Measurements from ENCODE around the gene ABCC4.
A peak's percentile ranks its signal among the peaks of the same experiment; 100 is the strongest.
"Not testable (repeated sequence)": the region's sequence is repeated elsewhere in the genome, so short reads cannot be mapped to it uniquely, and the experiment has no call there.

The ABCC4 gene

DNA sequence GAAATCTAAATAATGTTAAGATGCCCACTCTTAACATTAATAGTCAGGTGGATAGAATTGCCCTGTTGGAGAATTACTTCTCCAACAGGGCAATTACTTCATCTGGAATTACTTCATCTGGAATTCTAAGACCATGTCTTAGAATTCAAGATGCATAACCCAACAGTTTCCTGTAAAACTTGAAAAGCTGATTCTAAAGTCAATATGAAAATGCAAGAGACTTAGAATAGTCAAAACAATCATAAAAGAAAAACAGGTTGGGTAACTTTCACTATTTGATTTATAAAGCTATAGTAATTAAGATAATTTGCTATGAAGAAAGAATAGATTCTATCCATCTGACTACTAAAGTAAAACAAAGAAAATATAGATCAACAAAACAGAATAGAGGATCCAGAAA lies 75.2 kb downstream of the ABCC4 start:
- FAIRE-seq = no peak

DNA sequence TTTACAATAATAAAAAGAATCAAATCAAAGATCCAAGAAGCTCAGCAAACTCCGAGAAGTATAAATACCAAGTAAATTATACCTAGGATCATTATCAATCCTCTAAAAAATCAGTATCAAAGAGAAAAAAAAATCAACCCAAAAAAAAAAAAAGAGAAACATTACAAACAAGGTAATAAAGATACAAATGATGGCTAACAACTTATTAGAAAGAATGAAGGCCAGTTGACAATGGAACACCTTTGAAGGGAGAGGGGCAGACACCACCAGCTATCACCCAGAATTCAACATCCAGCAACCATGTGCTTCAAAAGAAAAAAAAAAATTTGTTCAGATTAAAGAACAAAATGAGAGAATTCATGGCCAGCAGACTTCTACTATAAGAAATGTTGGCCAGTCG lies 77.2 kb downstream of the ABCC4 start:
- no peak for FAIRE-seq

DNA sequence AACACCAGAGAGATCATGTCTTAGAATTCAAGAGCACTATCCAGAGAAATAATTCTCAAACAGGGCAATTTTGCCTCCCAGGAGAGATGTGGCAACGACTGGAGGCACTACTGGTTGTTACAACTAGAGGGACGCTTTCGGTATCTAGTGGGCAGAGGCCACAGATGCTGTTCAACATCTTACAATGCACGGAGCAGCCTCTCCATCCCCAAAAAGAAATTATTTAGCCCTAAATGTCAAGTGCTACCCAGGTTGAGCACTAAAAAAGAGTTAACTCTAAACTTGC lies 78.6 kb downstream of the ABCC4 start:
- no peak for FAIRE-seq

DNA sequence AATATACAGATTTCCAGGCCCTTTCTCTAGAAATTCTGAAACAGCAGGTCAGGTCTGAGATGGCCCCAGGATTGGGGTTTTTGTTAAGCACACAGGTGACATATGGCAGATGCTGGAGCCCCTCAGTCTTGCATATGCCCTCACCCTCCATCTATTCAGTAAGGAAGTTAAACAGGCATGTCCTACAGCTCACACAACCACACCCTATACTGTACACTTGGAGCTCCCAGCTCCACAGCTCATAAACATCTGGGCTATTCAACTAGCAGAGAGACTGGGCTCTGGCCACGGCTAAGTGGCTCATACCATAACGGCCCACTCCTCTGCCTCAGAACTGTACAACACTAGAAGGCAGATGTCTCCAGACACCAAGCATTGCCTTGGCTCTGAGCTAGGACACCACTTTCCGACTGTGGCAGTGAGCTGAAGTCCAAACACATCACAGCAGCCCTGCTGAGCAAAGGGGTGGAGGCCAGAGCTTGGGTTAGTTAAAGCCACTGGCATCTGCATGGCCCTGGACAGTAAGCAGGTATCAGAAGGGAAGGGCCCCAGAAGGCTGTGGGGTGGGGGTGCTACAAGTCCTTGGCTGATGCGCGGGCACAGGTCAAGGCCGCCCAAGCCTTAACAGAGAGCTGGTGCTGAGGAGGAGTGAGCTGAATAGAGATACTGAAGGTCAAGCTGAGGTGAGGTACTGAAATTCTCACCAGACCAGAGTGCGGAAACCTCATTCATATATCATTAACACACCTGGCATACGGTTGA lies 79.1 kb downstream of the ABCC4 start:
- no peak for FAIRE-seq

DNA sequence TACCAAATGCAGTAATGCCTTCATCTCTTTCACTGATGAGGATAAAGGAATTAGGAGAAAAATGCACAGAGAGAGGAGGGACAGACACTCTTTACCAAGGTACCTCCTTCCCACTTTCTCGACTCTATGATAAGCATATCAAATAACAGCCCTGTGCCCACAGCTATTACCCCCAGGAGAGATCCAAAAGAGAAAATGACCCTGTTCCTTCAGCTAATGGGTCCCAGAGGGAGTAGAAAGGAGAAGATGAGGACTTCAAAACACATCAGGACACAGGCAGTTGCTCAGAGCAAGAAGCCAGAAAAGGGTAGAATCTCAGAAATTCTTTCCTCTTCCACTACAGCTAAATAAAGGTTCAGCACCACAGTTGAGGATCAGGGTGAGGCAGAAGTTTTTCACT lies 80.6 kb downstream of the ABCC4 start:
- no peak for FAIRE-seq

DNA sequence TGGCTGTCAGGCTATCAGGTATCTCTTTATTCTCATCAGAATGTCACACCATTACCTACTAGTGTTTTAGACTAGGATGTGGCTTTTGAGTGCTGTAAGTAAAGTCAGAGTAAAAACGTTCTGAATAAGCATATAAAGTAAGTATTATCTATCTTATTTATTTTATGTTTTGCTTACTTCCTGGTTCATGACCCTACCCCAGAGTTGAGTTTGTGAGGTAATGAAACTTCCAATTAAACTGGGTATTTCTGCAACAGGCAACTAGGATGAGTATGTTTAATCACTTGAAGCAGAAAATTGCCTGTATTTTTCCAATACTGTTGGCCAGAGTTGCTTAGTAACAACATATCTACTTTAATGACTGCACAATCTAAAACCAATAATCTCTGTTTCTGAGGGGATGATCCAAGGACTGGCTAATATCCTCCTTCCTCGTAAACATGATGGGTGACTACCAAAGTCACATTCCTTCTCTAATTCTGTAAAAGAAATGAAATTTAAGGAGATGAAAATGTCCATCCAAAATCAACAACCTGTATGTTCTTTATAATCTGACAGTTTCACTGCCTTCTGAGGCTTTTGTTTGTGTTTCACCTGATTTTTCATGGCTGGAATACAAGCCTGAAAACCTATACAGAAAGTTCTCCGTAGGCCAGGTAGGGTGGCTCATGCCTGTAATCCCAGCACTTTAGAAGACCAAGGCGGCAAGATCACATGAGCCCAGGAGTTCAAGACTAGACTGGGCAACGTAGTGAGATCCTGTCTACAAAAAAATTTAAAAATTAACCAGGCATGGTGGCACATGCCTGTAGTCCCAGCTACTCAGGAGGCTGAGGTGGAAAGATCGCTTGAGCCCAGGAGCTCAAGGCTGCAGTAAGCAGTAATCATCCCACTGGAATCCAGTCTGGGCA lies 83.1 kb downstream of the ABCC4 start:
- FAIRE-seq = peak; percentile 90

DNA sequence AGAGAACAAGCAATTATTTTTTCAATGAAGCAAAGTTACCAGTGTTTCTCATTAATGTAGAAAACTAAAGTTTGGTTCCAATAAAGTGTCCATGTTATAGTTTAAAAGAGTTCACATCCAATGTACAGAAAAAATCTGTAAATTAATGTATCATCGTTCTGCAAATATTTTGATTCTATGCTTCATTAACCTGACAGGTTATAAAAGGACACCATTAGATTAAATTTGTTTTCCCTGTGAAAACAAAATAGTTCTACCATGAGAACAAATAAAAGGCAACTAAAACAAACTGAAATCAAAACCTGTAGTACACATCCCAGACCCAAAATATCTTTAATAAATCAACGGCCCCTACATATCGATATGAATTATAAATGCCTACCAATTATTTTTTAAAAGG lies 85.1 kb downstream of the ABCC4 start:
- FAIRE-seq = peak; percentile 82

DNA sequence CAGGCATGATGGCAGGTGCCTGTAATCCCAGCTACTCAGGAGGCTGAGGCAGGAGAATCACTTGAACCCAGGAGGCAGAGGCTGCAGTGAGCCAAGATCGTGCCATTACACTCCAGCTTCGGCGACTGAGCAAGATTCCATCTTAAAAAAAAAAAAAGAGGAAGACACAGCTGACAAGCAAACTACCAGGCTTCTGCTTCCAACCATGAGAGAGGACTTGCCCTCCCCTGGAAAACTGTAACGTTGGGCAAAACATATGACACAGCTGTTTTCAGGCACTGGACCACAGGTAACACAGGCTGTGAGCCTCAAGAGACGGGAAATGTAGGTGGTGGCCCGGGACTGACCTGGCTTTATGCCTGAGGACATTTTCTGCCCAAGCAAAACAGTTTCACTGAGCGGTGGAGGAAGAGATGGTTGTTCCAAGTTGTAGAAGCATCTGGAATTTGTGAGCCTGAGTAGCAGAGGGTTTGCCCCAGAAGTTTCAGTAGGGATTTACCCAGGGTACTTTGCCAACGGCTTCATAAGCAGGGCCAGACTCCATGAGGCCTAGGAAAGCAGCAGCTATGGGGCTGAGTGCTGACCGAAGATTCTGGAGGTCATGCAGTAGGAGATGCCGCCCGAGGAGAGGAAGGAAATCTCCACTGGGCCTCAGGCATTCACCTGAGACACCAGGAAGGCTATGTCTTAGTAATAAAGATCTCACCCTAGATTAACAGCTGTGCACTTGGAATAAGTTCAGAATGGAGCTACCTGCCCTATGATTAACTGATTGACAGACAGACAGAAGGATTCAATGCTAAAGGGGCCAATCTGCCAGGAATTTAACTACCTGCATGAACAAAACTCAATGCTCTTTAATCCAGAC lies 88.0 kb downstream of the ABCC4 start:
- FAIRE-seq = no peak

DNA sequence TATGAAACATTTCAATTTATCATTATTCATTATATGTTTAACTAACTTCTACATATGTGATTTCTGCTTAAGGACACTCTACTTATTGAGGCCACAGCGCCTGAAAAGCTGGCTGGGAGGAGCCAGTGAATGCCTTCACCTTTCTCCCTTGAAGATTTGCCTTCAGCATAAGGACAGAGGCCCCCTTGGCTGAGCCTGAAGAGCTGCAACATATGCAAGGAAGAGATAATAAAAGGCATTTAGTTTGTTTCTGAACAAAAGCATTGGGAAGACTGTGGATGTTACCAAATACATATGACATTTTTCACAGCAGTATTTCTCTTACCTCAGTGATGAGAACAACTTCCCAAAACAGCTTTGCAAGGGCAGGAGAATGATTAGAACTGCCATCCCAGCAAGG lies 92.1 kb downstream of the ABCC4 start:
- no peak for FAIRE-seq

DNA sequence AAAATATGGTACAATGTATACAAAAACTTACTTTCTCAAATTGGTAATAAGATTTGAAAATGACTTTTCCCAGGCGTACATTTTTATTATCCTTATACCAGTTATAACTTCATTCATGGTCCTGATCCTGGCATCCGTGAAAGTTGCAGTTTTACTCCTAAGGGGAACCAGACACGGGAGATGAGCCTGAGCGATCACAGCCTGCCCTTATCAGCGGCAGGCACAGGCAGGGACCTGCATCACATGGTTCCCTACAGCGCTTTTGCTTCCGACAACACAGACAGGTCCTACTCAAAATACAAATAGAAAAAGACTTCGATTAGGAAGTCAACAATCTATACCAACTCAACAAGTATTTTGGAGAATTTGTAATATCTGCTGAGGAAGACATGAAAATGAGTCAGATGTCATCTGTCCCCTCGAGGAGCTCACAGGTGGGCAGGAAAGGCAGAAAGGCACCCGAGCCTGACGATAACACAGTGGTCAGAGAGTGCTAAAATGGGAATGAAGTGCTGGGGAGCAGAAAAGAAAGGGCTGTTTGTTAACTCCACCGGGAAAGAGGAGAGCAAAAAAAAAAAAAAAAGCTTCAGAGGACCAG lies 93.4 kb downstream of the ABCC4 start:
- no peak for FAIRE-seq

DNA sequence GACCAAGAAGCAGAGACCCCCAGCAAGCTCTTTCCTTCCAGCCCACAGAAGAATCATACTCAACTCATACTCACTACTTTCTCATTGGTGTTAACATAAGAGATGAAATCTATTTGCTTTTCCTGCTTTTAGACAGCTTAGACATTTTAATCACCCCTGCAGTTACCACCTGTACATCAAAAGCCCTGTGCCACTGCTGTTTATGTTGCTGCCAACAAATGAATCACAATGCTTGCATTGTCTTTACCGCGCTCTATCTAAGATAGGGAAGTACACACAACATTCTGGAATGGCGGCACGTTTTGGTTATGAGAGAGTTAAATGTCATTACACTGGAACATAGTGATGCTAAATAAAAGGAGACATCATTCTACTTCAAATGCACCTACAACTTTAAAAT lies 95.1 kb downstream of the ABCC4 start:
- FAIRE-seq = no peak

DNA sequence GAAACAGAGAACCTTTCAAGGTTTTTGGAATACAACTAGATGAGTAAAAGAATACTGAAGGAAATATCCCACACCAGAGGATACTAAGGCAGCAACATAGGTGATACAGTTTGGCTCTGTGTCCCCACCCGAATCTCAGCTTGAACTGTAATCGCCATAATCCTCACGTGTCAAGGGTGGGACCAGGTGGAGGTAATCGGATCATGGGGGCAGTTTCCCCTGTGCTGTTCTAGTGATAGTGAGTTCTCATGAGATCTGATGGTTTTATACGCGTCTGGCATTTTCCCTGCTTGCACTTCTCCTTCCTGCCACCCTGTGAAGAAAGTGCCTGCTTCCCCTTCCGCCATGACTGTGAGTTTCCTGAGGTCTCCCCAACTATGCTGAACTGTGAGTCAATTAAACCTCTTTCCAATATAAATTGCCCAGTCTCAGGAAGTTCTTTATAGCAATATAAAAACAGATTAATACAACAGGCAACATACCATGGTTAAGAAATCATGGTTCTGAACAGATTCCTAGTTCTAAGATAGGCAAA lies 97.0 kb downstream of the ABCC4 start:
- FAIRE-seq = no peak

DNA sequence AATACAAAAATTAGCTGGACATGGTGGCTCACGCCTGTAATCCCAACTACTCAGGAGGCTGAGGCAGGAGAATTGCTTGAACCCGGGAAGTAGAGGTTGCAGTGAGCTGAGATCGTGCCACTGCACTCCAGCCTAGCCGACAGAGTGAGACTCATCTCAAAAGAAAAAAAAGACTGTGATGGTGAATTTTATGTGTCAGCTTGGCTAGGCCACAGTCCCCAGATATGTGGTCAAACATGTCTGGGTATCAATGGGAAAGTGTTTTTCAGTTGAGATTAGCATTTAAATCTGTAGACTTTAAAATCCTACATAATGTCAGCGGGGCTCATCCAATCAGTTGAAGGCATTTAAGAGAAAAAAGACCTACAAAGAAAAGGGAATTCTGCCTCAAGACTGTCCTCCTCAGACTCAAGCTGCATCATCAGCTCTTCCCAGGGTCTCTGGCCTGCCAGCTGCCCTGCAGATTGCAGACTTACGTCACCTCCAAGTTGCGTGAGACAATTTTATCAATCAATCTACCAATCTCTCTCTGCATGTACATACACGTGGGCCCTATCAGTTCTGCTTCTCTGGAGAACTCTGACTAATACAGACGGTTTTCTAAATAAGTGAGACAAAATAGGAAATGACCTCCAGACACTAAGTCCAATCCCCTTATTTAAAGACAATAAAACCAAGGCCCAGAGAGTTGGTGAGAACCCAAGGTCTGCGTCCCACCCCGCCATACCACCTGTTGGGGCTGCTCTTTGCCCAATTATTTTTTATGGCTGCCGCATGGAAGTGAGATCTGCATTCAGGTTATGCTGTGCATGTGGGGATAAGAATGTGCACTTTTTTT lies 99.2 kb downstream of the ABCC4 start:
- no peak for FAIRE-seq

DNA sequence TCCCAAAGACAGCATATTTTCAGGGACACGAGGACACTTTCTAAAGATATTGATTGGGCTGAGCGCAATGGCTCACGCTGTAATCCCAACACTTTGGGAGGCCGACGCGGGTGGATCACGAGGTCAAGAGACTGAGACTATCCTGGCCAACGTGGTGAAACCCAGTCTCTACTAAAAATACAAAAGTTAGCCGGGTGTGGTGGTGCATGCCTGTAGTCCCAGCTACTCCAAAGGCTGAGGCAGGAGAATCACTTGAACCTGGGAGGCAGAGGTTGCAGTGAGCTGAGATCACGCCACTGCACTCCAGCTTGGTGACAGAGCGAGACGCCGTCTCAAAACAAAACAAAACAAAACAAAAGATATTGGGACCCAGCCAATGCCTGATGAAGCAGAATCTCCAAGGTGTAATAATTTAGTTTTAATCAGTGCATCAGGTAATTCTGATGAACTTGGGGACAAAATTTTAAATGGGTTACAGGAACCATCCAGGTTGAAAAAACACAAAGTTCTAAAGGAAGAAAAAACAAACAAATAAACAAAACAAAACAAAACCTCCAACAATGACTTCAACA lies 100.8 kb downstream of the ABCC4 start:
- FAIRE-seq = not testable (repeated sequence)

DNA sequence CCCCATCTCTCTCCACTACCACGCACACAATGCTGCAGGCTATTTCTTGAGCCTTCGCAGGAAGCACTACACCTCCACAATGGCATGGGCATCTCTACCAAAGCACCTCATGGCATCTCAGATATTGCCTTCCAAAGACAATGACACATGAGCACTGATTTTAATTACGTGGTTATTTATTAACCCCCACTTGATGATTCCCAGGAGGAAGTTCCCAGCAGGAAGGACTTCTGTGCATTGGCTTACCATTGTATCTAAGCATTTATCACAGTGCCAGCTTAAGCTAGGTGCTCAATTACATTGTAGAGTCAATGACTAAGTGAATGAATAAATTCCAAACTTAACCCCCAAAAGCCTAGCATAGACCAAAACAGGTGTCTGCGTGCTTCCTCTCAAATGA lies 101.4 kb downstream of the ABCC4 start:
- no peak for FAIRE-seq

DNA sequence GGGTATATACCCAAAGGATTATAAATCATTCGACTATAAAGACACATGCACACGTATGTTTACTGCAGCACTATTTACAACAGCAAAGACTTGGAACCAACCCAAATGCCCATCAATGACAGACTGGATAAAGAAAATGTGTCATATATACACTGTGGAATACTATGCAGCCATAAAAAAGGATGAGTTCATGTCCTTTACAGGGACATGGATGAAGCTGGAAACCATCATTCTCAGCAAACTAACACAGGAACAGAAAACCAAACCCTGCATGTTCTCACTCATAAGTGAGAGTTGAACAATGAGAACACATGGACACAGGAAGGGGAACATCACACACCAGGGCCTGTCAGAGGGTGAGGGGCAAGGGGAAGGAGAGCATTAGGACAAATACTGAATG lies 102.6 kb downstream of the ABCC4 start:
- FAIRE-seq = not testable (repeated sequence)

DNA sequence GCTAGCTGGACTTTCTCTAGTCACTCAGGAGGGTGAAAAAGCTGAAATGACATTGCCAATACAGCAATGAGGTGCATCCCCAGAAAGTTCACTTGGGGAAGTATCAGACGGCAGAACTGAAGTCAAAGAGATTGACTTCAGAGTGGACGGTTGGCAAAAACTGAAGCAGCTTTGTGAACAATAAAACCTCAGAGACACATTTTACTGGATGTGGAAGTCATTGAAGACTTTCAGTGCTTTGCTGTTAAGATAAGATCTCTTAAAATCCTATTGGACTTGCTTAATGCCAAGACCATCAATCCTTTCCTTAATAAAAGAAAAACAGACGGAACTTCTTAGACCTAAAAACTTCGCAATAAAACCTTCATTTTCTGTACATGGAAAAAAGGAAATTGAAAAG lies 103.7 kb downstream of the ABCC4 start:
- FAIRE-seq = no peak

DNA sequence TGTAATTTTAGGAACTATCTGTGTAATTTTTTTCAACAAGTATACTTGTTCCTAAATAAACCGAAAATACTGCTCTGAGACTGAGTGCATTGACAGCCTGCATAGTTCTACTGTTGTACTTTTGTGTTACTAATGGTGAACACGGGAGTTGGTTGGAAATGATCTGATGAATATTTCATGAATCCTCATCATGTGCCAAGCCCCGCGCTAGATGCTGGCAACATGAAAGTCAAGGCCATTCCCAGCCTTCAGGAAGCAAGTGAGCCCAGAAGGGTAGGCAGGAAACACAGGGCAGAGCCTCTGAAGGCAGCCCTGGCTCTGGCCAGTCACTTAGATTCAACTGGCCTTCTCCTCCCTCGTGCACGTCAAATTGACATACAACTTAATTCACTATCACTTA lies 106.1 kb downstream of the ABCC4 start:
- FAIRE-seq = no peak

DNA sequence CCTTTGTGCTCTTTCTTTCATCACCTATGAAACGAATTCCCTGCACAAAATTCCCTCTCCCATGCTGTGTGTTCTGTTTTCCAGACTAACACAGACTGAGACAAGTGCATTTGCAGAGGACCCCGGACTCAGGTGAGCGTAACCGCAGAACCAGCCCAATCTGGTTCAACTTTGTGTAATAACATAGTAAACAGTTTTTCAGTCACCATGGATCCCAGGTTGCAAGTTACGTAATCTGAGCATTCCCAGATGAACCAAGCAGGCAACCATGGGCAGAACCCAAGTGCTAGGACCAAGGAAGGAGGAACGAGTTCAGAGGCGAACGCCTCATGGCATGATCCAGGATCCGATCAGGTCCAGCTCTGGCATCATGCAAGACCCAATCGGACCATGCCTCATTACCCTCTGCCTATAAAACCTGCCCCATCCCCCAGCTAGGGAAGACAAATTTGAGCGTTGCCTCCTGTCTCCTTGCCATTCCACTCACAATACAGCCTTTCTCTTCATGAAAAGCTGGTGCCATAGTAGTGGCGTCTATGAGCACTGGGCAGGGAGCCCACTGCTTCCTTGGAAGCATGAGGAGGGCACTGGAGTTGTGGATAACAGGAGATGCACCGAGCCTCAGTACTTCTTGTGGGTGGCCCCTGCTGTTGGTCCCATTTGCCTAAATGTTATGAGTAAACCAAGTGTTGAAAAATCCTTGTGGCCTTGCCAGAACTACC lies 107.6 kb downstream of the ABCC4 start:
- no peak for FAIRE-seq

DNA sequence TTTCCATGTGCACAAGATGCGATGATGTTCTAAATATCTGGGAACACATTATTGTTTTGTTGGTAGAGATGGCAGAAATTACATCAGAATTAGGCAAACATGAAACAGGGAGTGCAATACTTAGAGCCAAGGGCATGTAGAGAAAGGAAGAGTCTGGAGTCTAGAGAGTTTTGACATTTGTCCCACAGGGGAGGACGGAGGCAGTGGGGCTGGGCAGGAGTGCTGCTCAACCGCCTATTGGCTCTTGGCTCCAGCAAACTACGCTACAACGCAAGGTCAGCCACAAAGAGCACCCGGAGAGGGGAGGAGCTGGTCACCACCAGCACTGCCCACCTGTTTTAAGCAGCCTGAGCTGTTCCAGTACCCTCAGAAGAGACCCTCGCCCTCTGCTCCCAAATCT lies 108.3 kb downstream of the ABCC4 start:
- FAIRE-seq = no peak

DNA sequence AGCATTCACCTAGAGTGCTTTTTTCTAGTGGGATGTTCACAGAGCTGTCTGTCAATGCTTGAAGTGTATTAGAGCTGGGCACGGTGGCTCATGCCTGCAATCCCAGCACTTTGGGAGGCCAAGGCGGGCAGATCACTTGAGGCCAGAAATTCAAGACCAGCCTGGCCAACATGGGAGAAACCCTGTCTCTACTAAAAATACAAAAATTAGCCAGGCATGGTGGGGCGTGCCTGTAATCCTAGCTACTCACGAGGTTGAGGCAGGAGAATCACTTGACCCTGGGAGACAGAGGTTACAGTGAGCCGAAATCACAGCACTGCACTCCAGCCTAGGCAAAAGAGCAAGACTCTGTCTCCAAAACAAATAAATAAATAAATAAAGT lies 108.7 kb downstream of the ABCC4 start:
- FAIRE-seq = not testable (repeated sequence)
